SK-N-SH (cell line): Measurements from ENCODE around the gene HEY2.

Experiments
- CHD2 ChIP-seq: fragments of 150-350 bp; IDR thresholded peaks from 2 replicates; pipeline ENCODE4 v1.6.1; 2018; ENCODE audit warnings: low read length; ENCODE audit not compliant: partially characterized antibody
- CTCF ChIP-seq: fragments of 200-600 bp; sonication (generic); IDR thresholded peaks from 2 replicates; pipeline ENCODE4 v1.6.1; 2017; ENCODE audit warnings: antibody characterized with exemption, mild to moderate bottlenecking, moderate library complexity
- EZH2phosphoT487 ChIP-seq: fragments of 200-600 bp; sonication (generic); IDR thresholded peaks from 2 replicates; pipeline ENCODE4 v1.6.1; 2017; ENCODE audit warnings: low read depth, mixed run types, mild to moderate bottlenecking, antibody characterized with exemption, moderate library complexity, borderline replicate concordance
- MAX ChIP-seq: IDR thresholded peaks from 2 replicates; pipeline ENCODE4 v1.4.0; 2012; ENCODE audit warnings: low read depth
- MXI1 ChIP-seq: IDR thresholded peaks from 2 replicates; pipeline ENCODE4 v1.6.1; 2012; ENCODE audit warnings: mild to moderate bottlenecking, low read depth, low read length, improper control_type of control experiment
- RAD21 ChIP-seq: IDR thresholded peaks from 2 replicates; pipeline ENCODE4 v1.6.1; 2012; ENCODE audit warnings: mild to moderate bottlenecking, low read length
- RCOR1 ChIP-seq: fragments of 150-350 bp; IDR thresholded peaks from 2 replicates; pipeline ENCODE4 v1.6.1; 2017; ENCODE audit warnings: antibody characterized with exemption, low read length
- RFX5 ChIP-seq: IDR thresholded peaks from 2 replicates; pipeline ENCODE4 v1.6.1; 2012; ENCODE audit warnings: mild to moderate bottlenecking, improper control_type of control experiment, low read length
- SIN3A ChIP-seq: IDR thresholded peaks from 2 replicates; pipeline ENCODE4 v1.6.1; 2012; ENCODE audit warnings: low read depth, mild to moderate bottlenecking, low read length, moderate library complexity, borderline replicate concordance
- SMC3 ChIP-seq: IDR thresholded peaks from 2 replicates; pipeline ENCODE4 v1.6.1; 2012; ENCODE audit warnings: low read depth, low read length, improper control_type of control experiment
- TEAD4 ChIP-seq: IDR thresholded peaks from 2 replicates; pipeline ENCODE4 v1.4.0; 2012; ENCODE audit warnings: mild to moderate bottlenecking, borderline replicate concordance; ENCODE audit not compliant: insufficient read depth
- USF2 ChIP-seq: fragments of 150-350 bp; IDR thresholded peaks from 2 replicates; pipeline ENCODE4 v1.6.1; 2017; ENCODE audit warnings: antibody characterized with exemption, low read length, low read depth, borderline replicate concordance

GRCh38 chr6:125747589-125748405 is 1.6 kb upstream of the HEY2 start:
- TF ChIP-seq SIN3A: no peak
- no peak for TF ChIP-seq CHD2
- TF ChIP-seq TEAD4: no peak
- TF ChIP-seq MXI1: no peak
- no peak for TF ChIP-seq MAX
- TF ChIP-seq RAD21: no peak
- TF ChIP-seq CTCF: no peak
- no peak for TF ChIP-seq USF2
- TF ChIP-seq EZH2phosphoT487: peak; percentile 98; the same call in 1 of the 2 replicates
- TF ChIP-seq RFX5: no peak
- no peak for TF ChIP-seq RCOR1
- no peak for TF ChIP-seq SMC3
